PC-3 (cell line): ENCODE data around the gene EIF4EBP2. TPM values are rescaled to one million over a fixed set of nuclear protein-coding genes. Genes with fewer than 3 reads are reported as not detected.

Experiments used
- ATAC-seq: fragments of 200-7000 bp; cut with Tn5 transposase; 2 replicates; pipeline ENCODE4 v1.9.1; 2020; ENCODE audit warnings: mild to moderate bottlenecking, moderate library complexity
- BruUV-seq: library from RNA; stranded (reverse); fragments of 400-500 nt; replicated peaks from 2 replicates; lab custom pipeline; 2021; lab: Mats Ljungman, UMichigan
- CTCF ChIA-PET: fragments of 300-600 bp; sonication (Branson Sonifier 250); formaldehyde crosslinking; loops from one replicate; lab custom pipeline; 2022; ENCODE audit warnings: antibody characterized with exemption; lab: Charles Lee
- POLR2A ChIA-PET: fragments of 300-600 bp; sonication (Branson Sonifier 250); formaldehyde crosslinking; loops from one replicate; lab custom pipeline; 2022; ENCODE audit warnings: antibody characterized with exemption; ENCODE audit not compliant: unreplicated experiment; lab: Charles Lee
- DNase-seq: peaks from one replicate; pipeline ENCODE4 v3.0.0-alpha.2; 2015
- H2AFZ ChIP-seq: fragments of 300-600 bp; sonication (generic); 2 replicates; pipeline ENCODE4 v1.6.0; 2016; ENCODE audit warnings: antibody characterized with exemption, low read length
- H3F3A ChIP-seq: fragments of 300-600 bp; sonication (generic); one replicate; pipeline ENCODE4 v1.6.0; 2017; ENCODE audit warnings: antibody characterized with exemption, low read length, control low read depth, mild to moderate bottlenecking; ENCODE audit not compliant: unreplicated experiment
- H3K27ac ChIP-seq: fragments of 300-600 bp; sonication (generic); 2 replicates; pipeline ENCODE4 v1.5.1; 2016; ENCODE audit warnings: mild to moderate bottlenecking, low read length
- H3K27me3 ChIP-seq: fragments of 300-600 bp; sonication (generic); 2 replicates; pipeline ENCODE4 v1.6.1; 2016; ENCODE audit warnings: low read length, mixed read lengths
- H3K36me3 ChIP-seq: fragments of 300-600 bp; sonication (generic); 2 replicates; pipeline ENCODE4 v1.6.1; 2016; ENCODE audit warnings: low read depth, mixed run types, low read length, mixed read lengths
- H3K4me1 ChIP-seq: fragments of 300-600 bp; sonication (generic); 2 replicates; pipeline ENCODE4 v1.5.1; 2016; ENCODE audit warnings: low read length; ENCODE audit not compliant: insufficient read depth
- H3K4me2 ChIP-seq: fragments of 300-600 bp; sonication (generic); 2 replicates; pipeline ENCODE4 v1.6.0; 2016; ENCODE audit warnings: low read length
- H3K4me3 ChIP-seq: fragments of 300-600 bp; sonication (generic); 2 replicates; pipeline ENCODE4 v1.5.1; 2016; ENCODE audit warnings: mild to moderate bottlenecking, low read length, mixed read lengths
- H3K79me2 ChIP-seq: fragments of 300-600 bp; sonication (generic); 2 replicates; pipeline ENCODE4 v1.6.1; 2017; ENCODE audit warnings: low read length, mixed read lengths
- H3K9ac ChIP-seq: fragments of 300-600 bp; sonication (generic); 2 replicates; pipeline ENCODE4 v1.6.0; 2016; ENCODE audit warnings: mild to moderate bottlenecking, low read length
- H3K9me2 ChIP-seq: fragments of 300-600 bp; sonication (generic); replicated peaks from 2 replicates; pipeline ENCODE4 v1.6.1; 2016; ENCODE audit warnings: mixed run types, low read length, mixed read lengths
- H3K9me3 ChIP-seq: fragments of 300-600 bp; sonication (generic); 2 replicates; pipeline ENCODE4 v1.6.1; 2016; ENCODE audit warnings: low read length, mixed read lengths
- H4K20me1 ChIP-seq: fragments of 300-600 bp; sonication (generic); 2 replicates; pipeline ENCODE4 v1.6.1; 2016; ENCODE audit warnings: low read length, mixed read lengths
- CTCF ChIP-seq: fragments of 300-600 bp; sonication (generic); conservative IDR thresholded peaks from 2 replicates; pipeline ENCODE4 v1.5.1; 2017; ENCODE audit warnings: antibody characterized with exemption, low read depth, mild to moderate bottlenecking, low read length
- EZH2 ChIP-seq: fragments of 300-600 bp; sonication (generic); IDR thresholded peaks from one replicate; pipeline ENCODE4 v1.6.1; 2017; ENCODE audit warnings: antibody characterized with exemption, mild to moderate bottlenecking, low read length; ENCODE audit not compliant: unreplicated experiment
- EZH2phosphoT487 ChIP-seq: fragments of 300-600 bp; sonication (generic); IDR thresholded peaks from 2 replicates; pipeline ENCODE4 v1.6.1; 2018; ENCODE audit warnings: mild to moderate bottlenecking, antibody characterized with exemption, low read length, borderline replicate concordance
- intact Hi-C: fragments of 100-400 bp; cut with micrococcal nuclease; formaldehyde crosslinking; loops from 2 replicates; pipeline ENCODE4 v1.9.0; 2023
- total RNA-seq: library from RNA; depleted of rRNA; stranded (reverse); fragments of >200 nt; gene quantifications from 2 replicates; pipeline ENCODE4 v1.2.3, GENCODE V29; 2014

The EIF4EBP2 gene
- total RNA-seq, 1 experiment from 2014 or later, result 29.2 TPM

- H3K36me3 ChIP-seq, result peaks cover 3% of the 10 kb centered on the region; the same call in 1 of the 2 replicates
- H3K27me3 ChIP-seq, result no peaks in the 10 kb centered on the region
- peak overlapping the region; percentile 74 for H3K4me2 ChIP-seq
- H3F3A ChIP-seq, result no peaks in the 10 kb centered on the region
- POLR2A ChIA-PET, result interaction anchor here (0.6 to 1.3 kb wide), 3 partner anchors 132 to 218 kb away, joined by 4 to 10 read pairs (median 6); partner anchors contain the start of genes PPA1 and TYSND1
- TF ChIP-seq CTCF, result peak; percentile 39; the same call in 1 of the 2 replicates
- TF ChIP-seq EZH2, result no peak
- H4K20me1 ChIP-seq, result no peaks in the 10 kb centered on the region
- no peaks in the 10 kb centered on the region for H3K9me3 ChIP-seq
- BruUV-seq, result no TSS peak
- H3K4me1 ChIP-seq, result peaks cover 14% of the 10 kb centered on the region
- intact Hi-C loops, result loop anchor here (1.0 to 2.0 kb wide), 5 partner anchors 68 to 217 kb away; no protein-coding TSS in a partner anchor
- peak overlapping the region; percentile 71 for H2AFZ ChIP-seq
- H3K79me2 ChIP-seq, result no peaks in the 10 kb centered on the region
- CTCF ChIA-PET, result interaction anchor here (0.6 to 2.5 kb wide), 10 partner anchors 23 to 219 kb away, joined by 3 to 131 read pairs (median 12); partner anchors contain the start of genes PPA1 and TYSND1
- H3K9ac ChIP-seq, result no peak overlapping the region
- peak overlapping the region; percentile 36; the same call in 1 of the 2 replicates for H3K4me3 ChIP-seq
- H3K9me2 ChIP-seq, result no peaks in the 10 kb centered on the region
- no peak overlapping the region for H3K27ac ChIP-seq
- no peak for DNase-seq
- ATAC-seq, result no peak
Measured at GRCh38 chr10:70364772-70365091, 39.2 kb upstream of the EIF4EBP2 start.

- no peak for ATAC-seq
- Histone ChIP-seq H3F3A (no peaks in the 10 kb centered on the region), H3K27me3 (no peaks in the 10 kb centered on the region), H3K9me2 (no peaks in the 10 kb centered on the region), H3K79me2 (no peaks in the 10 kb centered on the region), H3K36me3 (peaks cover 5% of the 10 kb centered on the region; the same call in 1 of the 2 replicates), H3K4me3 (no peak overlapping the region), H3K4me2 (no peak overlapping the region), H2AFZ (0 out of 2 replicates have a peak overlapping the region, but pooled peaks have one; percentile 2), H3K9me3 (no peaks in the 10 kb centered on the region), H3K27ac (peak overlapping the region; percentile 14; the same call in 1 of the 2 replicates), H3K9ac (0 out of 2 replicates have a peak overlapping the region, but pooled peaks have one; percentile 2), H3K4me1 (peaks cover 14% of the 10 kb centered on the region), H4K20me1 (no peaks in the 10 kb centered on the region)
- ChIA-PET CTCF (interaction anchor here (0.6 to 1.5 kb wide), 3 partner anchors 10 to 164 kb away, joined by 3 to 5 read pairs (median 4); no protein-coding TSS in a partner anchor), POLR2A (interaction anchor here (0.6 kb wide), 1 partner anchor 12 kb away, joined by 15 read pairs; no protein-coding TSS in a partner anchor)
- DNase-seq, result peak; percentile 61
- TF ChIP-seq EZH2, result no peak
- no peak for TF ChIP-seq EZH2phosphoT487
- TF ChIP-seq CTCF, result no peak
- no TSS peak for BruUV-seq
- intact Hi-C loops, result no loop called here
Measured at GRCh38 chr10:70367195-70367796, 36.6 kb upstream of the EIF4EBP2 start.
